HepG2 (cell line): Measurements from ENCODE around the gene VWA2.

Source experiments
- FOSL2 ChIP-seq: sonication (generic); formaldehyde crosslinking; IDR thresholded peaks from 2 replicates; pipeline ENCODE4 v1.4.0; 2020; ENCODE audit warnings: missing genetic modification reagents
- MXI1 ChIP-seq: IDR thresholded peaks from 3 replicates; pipeline ENCODE4 v1.6.1; 2012; ENCODE audit warnings: low read depth, low read length, inconsistent platforms, borderline replicate concordance
- TCF12 ChIP-seq, 2 experiments: fragments of 450-650 bp in 1 of 2; sonication (generic) in 1 of 2; formaldehyde crosslinking in 1 of 2; IDR thresholded peaks; 2 replicates each; pipeline versions ENCODE4 v1.6.1 to v1.8.0; 2017 to 2022; ENCODE audit warnings: antibody characterized with exemption in 1 of 2, mild to moderate bottlenecking in 1 of 2, missing genetic modification reagents in 1 of 2, moderate library complexity in 1 of 2
- ZBTB8A ChIP-seq: sonication (generic); formaldehyde crosslinking; IDR thresholded peaks from 2 replicates; pipeline ENCODE4 v1.4.0; 2020; ENCODE audit warnings: mild to moderate bottlenecking, low read depth, missing genetic modification reagents, borderline replicate concordance
- ZNF232 ChIP-seq: sonication (generic); formaldehyde crosslinking; IDR thresholded peaks from 2 replicates; pipeline ENCODE4 v1.4.0; 2020; ENCODE audit warnings: missing genetic modification reagents, borderline replicate concordance
- ZNF670 ChIP-seq: sonication (generic); formaldehyde crosslinking; IDR thresholded peaks from 2 replicates; pipeline ENCODE4 v1.8.0; 2022; ENCODE audit warnings: mild to moderate bottlenecking, missing genetic modification reagents, borderline replicate concordance
- ZNF777 ChIP-seq: sonication (generic); formaldehyde crosslinking; IDR thresholded peaks from 2 replicates; pipeline ENCODE4 v1.4.0; 2020; ENCODE audit warnings: missing genetic modification reagents
- TF ChIP-seq, protein P1 (sequence below): sonication (generic); formaldehyde crosslinking; IDR thresholded peaks from 2 replicates; pipeline ENCODE4 v1.5.0; 2020; ENCODE audit warnings: missing genetic modification reagents
- TF ChIP-seq, protein P2 (sequence below): sonication (generic); formaldehyde crosslinking; IDR thresholded peaks from 2 replicates; pipeline ENCODE4 v1.5.0; 2020; ENCODE audit warnings: mild to moderate bottlenecking, missing genetic modification reagents, moderate library complexity

DNA sequence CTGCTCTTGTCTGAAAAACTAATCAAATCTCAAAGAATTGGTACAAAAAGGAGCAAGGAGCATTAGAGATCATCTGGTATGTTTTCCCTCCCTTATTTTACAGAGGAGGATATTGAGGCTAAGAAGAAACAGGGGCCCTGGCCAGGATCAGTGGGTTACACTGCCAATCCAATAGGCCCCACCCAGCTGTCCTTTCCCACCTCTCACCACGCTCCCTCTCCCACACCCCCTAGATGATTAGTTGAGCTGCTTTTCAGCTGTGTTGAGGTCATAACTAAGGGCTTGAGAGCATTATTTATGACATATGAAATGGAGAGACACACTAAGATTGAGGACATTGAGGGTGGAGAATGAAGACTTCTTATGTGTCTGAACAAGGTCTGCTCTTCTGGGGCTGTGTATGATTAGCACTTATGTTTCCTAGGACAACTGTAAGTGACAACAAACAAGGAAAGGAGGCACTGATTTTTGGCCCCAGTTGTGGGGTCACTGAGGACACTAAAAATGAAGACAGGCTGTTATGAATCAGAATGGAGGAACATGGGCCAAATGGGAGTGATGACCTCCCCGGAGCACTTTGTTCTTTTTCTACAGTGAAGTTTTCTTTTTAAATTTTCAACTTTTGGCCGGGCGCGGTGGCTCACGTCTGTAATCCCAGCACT, 26.5 kb downstream of the VWA2 start:
- TF ChIP-seq, protein P1, sequence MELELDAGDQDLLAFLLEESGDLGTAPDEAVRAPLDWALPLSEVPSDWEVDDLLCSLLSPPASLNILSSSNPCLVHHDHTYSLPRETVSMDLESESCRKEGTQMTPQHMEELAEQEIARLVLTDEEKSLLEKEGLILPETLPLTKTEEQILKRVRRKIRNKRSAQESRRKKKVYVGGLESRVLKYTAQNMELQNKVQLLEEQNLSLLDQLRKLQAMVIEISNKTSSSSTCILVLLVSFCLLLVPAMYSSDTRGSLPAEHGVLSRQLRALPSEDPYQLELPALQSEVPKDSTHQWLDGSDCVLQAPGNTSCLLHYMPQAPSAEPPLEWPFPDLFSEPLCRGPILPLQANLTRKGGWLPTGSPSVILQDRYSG: no peak
- TF ChIP-seq FOSL2 (CRISPR knock-in tag) (no peak), ZBTB8A (no peak), ZNF670 (no peak), TCF12 (IDR thresholded peaks at IDR 0.05) (no peak), TCF12 (CRISPR knock-in tag; IDR thresholded peaks at IDR 0.05) (no peak), MXI1 (no peak), ZNF777 (CRISPR knock-in tag) (no peak), ZNF232 (CRISPR knock-in tag) (no peak)
- TF ChIP-seq, protein P2, sequence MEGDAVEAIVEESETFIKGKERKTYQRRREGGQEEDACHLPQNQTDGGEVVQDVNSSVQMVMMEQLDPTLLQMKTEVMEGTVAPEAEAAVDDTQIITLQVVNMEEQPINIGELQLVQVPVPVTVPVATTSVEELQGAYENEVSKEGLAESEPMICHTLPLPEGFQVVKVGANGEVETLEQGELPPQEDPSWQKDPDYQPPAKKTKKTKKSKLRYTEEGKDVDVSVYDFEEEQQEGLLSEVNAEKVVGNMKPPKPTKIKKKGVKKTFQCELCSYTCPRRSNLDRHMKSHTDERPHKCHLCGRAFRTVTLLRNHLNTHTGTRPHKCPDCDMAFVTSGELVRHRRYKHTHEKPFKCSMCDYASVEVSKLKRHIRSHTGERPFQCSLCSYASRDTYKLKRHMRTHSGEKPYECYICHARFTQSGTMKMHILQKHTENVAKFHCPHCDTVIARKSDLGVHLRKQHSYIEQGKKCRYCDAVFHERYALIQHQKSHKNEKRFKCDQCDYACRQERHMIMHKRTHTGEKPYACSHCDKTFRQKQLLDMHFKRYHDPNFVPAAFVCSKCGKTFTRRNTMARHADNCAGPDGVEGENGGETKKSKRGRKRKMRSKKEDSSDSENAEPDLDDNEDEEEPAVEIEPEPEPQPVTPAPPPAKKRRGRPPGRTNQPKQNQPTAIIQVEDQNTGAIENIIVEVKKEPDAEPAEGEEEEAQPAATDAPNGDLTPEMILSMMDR (CRISPR knock-in tag): no peak
